Kidney glomerular epithelial cell (primary cell): Measurements from ENCODE around the gene ETFA.
A peak's percentile ranks its signal among the peaks of the same experiment; 100 is the strongest.

Experiments
- DNase-seq: peaks from one replicate; lab custom pipeline; 2025; lab: John Stamatoyannopoulos, UW

Gene ETFA

GRCh38 chr15:76340198-76340802 is 29.0 kb upstream of the ETFA start:
- no peak for DNase-seq

DNA sequence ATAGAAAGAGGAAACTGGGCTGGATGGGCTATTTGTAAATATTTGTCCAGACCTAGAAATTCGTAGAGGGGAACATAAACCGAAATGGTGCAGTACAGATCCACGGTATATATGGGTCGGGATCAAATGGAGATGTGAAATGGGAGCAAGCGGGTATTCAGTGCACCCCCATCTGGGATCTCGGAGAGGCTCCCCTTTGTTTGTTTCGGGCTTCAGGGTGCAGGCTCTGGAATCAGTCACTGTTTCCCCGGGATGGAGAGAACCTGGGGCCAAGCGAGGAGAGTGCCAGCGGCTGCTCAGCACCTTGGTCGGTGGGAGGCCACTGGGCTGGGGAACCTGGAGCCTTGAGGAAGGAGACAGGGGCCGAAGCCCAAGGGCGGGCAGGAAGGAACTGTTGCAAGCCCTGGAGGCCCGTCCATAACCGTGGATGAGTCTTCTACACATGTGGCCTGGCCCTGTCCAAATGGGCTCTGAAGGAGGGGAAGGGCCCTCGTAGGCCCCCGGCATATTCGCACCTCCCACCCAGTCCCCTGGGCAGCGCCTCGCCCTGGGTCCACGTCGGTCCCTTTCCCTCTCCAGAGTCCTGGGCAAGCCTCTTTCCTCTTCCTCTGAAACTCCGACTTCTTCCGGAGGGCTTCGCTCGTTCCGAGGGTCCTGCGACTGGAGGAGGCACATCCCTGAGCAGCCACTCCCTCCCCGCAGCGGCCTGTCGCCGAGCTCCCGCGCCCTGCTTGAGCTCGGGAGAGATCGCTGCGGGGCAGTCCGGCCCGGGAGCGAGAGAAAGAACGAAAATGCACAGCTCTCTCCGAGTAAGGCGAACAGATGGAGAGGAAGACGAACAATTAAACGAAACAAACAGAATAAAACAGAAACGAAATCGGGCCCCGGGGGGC is 28.3 kb upstream of the ETFA start:
- DNase-seq = no peak

DNA sequence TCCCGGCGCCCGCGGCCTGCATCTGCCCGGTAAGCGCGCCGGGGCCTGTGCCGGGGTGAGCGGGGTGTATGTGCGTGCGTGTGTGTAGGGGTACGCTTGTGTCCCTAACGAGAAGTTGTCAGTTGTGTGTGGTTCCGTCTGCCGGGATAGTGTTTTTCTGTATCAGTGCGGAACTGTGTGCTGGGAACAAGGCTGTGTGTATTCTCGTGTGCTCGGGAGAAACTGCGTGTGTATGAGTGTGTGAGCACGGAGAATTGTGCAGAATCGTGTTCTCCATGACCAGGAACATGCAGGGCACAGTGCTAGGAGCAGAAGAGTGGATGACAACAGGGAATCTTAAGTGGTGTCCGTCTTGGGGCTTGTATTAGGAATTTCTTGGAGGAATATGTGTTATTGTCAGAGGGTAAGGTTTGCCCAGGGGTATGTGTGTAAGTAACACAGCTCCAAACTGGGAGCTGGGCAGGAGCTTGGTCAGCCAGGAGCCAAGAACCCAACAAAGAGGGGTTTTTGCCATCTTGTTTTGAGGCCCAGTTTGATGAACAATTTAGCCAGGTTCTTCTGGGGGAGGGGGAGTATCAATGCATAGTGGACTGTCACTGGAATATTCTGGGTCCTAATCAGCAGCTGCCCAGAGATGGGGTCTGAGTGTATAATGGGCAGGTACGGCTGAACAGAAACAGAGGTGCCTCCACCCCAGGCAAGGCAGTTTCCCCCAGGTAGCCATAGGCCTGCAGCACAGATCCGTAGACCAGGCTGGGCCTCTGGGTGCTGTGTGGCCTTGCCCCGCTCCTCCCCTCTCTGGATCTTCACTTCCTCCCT is 27.4 kb upstream of the ETFA start:
- no peak for DNase-seq

GRCh38 chr15:76337696-76338485 is 26.6 kb upstream of the ETFA start:
- DNase-seq = no peak

DNA sequence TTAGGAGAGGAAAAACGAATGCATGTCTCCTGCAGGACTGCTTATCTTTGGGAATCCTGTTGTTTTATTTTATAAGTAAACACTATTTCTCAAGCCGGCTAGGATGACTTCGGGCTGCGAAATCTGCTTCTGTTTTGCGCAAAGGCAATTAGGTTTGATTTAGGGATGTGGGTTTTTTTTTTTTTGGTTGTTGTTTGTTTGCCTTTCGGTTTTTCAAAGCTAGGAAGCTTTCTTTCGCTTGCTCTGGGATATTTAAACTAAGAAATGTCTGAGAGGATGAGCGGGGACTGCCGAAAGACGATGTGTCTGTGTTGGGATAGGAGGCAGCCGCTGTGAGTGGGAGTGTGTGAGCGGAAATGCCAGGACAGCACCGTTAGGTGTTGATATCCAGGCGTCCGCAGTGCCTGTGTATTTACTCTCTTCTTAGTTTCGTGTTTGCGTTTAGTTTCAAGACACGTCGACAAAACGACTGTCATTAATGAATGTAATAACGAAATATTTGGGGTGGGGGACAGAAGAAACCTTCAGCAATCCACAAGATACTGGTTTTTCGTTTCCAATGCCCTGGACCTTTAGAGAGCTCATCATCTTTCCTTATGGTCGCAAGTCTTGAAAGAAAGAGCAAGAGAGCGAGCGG is 25.9 kb upstream of the ETFA start:
- DNase-seq = no peak

GRCh38 chr15:76336254-76337058 is 25.2 kb upstream of the ETFA start, which contains the start of gene ISL2:
ISL2 (plus strand) TSS chr15:76336773; CDS start chr15:76336884, 111 bp downstream.
- peak; percentile 26 for DNase-seq

GRCh38 chr15:76335307-76336253 is 24.3 kb upstream of the ETFA start:
- DNase-seq = no peak

DNA sequence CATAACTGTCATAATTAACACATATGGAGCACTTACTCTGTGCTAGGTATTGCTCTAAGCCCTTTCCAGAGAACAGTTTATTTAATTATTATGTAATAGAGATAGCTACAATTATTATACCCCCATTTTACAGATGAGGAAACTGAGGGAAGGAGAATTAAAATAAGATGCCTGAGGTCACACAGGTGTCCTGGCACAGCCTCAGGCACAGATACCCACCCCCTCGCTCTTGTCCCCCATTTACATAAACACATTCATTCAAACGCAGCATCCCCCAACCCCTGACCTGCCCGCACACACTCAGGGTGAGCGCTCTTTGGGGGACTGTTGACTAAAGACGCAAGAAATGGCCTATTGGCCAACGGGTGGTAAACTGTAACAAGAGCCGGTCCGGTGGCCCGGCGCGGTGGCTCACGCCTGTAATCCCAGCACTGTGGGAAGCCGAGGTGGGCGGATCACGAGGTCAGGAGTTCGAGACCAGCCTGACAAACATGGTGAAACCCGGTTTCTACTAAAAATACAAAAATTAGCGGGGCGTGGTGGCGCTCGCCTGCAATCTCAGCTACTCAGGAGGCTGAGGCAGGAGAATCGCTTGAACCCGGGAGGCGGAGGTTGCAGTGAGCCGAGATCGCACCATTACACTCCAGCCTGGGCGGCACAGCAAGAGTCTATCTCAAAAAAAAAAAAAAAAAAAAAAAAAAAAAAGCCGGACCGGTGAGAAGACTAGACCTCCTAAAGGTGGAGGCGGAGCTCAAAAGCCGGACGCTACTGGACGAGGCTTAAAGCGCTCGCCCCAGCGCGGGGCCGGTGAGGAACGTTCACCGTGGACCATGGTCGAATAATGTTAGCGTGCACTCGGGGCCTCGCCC is 23.4 kb upstream of the ETFA start:
- DNase-seq = no peak

GRCh38 chr15:76333720-76334437 is 22.6 kb upstream of the ETFA start:
- no peak for DNase-seq

- DNase-seq = no peak
Observed at GRCh38 chr15:76333309-76333708, 22.0 kb upstream of the ETFA start.

- no peak for DNase-seq
Observed at GRCh38 chr15:76332796-76333195, 21.5 kb upstream of the ETFA start.

DNA sequence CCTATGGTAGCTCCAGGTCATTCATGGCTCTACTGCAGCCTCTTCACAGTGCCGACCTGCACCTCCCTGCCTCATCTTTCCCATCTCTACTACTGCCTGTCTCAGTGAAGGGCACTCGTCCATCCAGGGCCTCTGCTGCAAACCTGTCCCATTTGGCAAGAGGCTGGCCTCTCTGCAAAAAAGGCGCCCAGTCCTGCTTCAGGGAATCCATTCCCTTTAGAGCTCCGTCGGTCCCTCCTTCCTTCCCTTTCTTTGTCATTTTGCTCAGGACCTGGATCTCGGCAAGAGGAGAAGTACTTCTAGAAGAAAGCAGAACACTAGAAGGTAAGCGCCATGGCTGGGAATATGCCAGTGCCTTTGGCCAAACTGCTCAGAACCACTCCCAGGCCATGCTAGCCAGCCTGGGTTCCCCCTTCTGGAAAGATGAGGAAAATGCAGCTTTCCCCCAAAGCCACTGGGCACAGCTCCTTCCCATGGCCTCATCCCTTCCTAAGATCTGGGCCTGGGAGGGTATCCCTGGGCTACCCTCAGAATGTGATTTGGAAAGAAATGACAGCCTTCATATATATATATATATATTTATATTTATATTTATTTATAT is 18.9 kb upstream of the ETFA start:
- peak; percentile 18 for DNase-seq

DNA sequence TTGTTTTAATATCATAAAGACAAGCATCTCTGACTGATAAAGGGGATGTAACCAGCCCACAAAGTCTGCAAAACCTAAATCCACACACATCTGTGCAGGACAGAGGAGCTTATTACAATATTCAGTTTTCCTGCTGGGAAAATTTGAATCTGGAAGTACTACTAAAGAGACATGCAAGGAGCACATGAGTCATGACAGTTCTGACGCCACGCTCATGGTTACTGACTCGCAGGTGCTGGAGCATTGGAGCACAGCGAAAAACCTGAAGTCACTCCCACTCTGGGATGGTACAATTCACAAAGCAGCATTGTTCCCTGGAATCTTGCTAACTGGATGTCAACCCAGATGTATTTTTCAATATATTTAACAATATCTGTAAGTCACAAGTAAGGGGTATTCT is 17.7 kb upstream of the ETFA start:
- peak; percentile 43 for DNase-seq

DNA sequence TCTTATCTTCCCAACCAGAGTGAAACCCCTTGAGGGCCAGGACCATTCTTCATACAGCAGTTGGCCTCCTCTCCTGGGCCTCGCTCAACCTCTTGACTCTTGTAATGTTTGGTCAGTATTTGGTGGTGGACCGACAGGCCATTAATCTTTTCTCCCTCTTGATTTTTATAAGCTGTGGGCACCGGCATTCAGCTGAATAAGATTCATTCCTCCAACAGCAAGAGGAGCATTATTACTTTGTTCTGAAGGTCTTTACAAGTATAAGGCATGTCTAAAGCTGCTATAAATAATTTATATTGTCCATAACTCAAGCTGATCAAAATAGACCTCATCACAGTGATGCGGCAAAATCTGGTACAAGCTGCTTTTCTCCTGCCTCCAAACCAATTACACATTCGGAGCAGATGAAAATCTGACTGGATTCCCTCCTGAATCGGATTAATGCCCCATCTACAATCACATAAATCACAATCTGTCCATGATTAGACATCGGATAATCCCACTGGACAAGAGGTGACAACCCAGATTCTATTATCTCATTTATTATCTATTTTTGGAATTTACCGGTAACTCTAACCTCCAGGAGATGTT is 16.9 kb upstream of the ETFA start:
- no peak for DNase-seq

- no peak for DNase-seq
Observed at GRCh38 chr15:76327191-76328105, 16.2 kb upstream of the ETFA start.

GRCh38 chr15:76325704-76326103 is 14.4 kb upstream of the ETFA start:
- no peak for DNase-seq
